MM.1S (cell line): Measurements from ENCODE around the gene NUP210.

Source experiments
- EZH2 ChIP-seq: fragments of 300-600 bp; sonication (generic); optimal IDR thresholded peaks from 2 replicates; pipeline ENCODE3; 2017; ENCODE audit warnings: low read depth, mild to moderate bottlenecking, antibody characterized with exemption, low read length, mixed read lengths
- TF ChIP-seq, protein P1 (sequence below): fragments of 300-600 bp; sonication (generic); IDR thresholded peaks from 2 replicates; pipeline ENCODE4 v1.5.1; 2016; ENCODE audit warnings: antibody characterized with exemption, low read length, mixed read lengths

DNA sequence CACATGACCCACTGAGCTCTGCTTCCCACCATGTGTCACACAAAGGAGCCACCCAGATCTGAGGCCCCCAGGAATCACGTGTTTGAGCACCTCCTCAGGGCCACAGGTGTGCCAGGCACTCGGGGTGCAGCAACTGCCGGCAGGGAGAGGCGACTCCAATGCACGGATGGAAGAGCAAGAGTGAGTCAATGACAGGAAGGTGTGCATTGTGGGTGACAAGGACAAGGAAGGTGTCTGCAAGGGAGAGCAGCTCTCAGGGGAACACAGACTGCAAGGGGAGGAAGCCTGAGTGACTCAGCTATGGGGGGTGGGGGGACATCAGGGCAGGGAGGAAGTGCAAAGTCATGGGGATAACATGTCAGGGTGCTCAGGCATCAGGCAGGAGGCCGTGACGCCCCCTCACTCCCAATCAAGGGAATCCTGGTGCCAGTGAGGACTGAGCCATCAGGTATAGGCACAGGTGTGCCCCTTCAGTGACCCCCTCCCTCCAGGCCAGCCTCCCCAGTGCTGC, 67.4 kb downstream of the NUP210 start:
- no peak for TF ChIP-seq EZH2
- TF ChIP-seq, protein P1, sequence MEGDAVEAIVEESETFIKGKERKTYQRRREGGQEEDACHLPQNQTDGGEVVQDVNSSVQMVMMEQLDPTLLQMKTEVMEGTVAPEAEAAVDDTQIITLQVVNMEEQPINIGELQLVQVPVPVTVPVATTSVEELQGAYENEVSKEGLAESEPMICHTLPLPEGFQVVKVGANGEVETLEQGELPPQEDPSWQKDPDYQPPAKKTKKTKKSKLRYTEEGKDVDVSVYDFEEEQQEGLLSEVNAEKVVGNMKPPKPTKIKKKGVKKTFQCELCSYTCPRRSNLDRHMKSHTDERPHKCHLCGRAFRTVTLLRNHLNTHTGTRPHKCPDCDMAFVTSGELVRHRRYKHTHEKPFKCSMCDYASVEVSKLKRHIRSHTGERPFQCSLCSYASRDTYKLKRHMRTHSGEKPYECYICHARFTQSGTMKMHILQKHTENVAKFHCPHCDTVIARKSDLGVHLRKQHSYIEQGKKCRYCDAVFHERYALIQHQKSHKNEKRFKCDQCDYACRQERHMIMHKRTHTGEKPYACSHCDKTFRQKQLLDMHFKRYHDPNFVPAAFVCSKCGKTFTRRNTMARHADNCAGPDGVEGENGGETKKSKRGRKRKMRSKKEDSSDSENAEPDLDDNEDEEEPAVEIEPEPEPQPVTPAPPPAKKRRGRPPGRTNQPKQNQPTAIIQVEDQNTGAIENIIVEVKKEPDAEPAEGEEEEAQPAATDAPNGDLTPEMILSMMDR, result no peak
